HCT116 (cell line): Measurements from ENCODE around the gene TWSG1. TPM values are rescaled to one million over a fixed set of nuclear protein-coding genes. Genes with fewer than 3 reads are reported as not detected.
"Not testable (repeated sequence)": the region's sequence is repeated elsewhere in the genome, so short reads cannot be mapped to it uniquely, and the experiment has no call there.

Source experiments
- ATAC-seq: fragments of 200-7000 bp; cut with Tn5 transposase; 2 replicates; pipeline ENCODE4 v1.9.1; 2020; ENCODE audit warnings: mild to moderate bottlenecking, moderate library complexity
- BruUV-seq: library from RNA; stranded (reverse); fragments of 400-500 nt; replicated peaks from 2 replicates; lab custom pipeline; 2021; lab: Mats Ljungman, UMichigan
- CTCF ChIA-PET: fragments of 300-600 bp; sonication (Branson Sonifier 250); formaldehyde crosslinking; loops from one replicate; lab custom pipeline; 2021; ENCODE audit warnings: antibody characterized with exemption; lab: Charles Lee
- POLR2A ChIA-PET: fragments of 300-600, 350-600 bp; sonication (Branson Sonifier 250); formaldehyde crosslinking; loops from one replicate; lab custom pipeline; 2021; ENCODE audit warnings: antibody characterized with exemption; lab: Charles Lee
- RAD21 ChIA-PET, 2 experiments: fragments of 300-600 bp; sonication (Branson Sonifier 250); formaldehyde crosslinking; loops; one replicate each; lab custom pipeline; 2023; ENCODE audit warnings: low total read pairs in 2 of 2; ENCODE audit not compliant: uncharacterized antibody in 2 of 2, unreplicated experiment in 2 of 2, low non-redundant PET in 1 of 2; lab: Charles Lee
- DNase-seq: peaks from one replicate; pipeline ENCODE4 v3.0.0-alpha.2; 2010; ENCODE audit warnings: low read depth, low spot score
- H2AFZ ChIP-seq: fragments of 200-600 bp; shearing (Covaris generic), sonication (generic); 2 replicates; pipeline ENCODE4 v1.6.1; 2017; ENCODE audit warnings: low read depth, mixed run types, mixed read lengths, antibody characterized with exemption, low read length; ENCODE audit not compliant: poor library complexity, severe bottlenecking
- H3K27ac ChIP-seq: 2 replicates; pipeline ENCODE4 v1.5.1; 2012; ENCODE audit warnings: low read depth, low read length
- H3K27me3 ChIP-seq: fragments of 200-600 bp; sonication (generic); 2 replicates; pipeline ENCODE4 v1.6.1; 2016; ENCODE audit warnings: mixed run types, low read length, mixed read lengths; ENCODE audit not compliant: insufficient read depth
- H3K36me3 ChIP-seq, 2 experiments: fragments of 200-500 bp in 1 of 2; fragments of 200-600 bp in 1 of 2; sonication (Bioruptor generic) in 1 of 2; sonication (generic) in 1 of 2; 2 replicates each; pipeline versions ENCODE4 v1.5.1 to v1.6.1; 2014 to 2016; ENCODE audit warnings: low read length in 2 of 2, inconsistent platforms in 1 of 2, mixed read lengths in 1 of 2, mixed run types in 1 of 2; ENCODE audit not compliant: insufficient read depth in 2 of 2, control insufficient read depth in 1 of 2
- H3K4me1 ChIP-seq, 2 experiments: fragments of 200-600 bp in 1 of 2; sonication (generic) in 1 of 2; 2 replicates each; pipeline versions ENCODE4 v1.5.1 to v1.6.1; 2012 to 2017; ENCODE audit warnings: low read length in 2 of 2, inconsistent platforms in 1 of 2, mild to moderate bottlenecking in 1 of 2, mixed read lengths in 1 of 2, mixed run types in 1 of 2, moderate library complexity in 1 of 2; ENCODE audit not compliant: insufficient read depth in 2 of 2, control insufficient read depth in 1 of 2
- H3K4me2 ChIP-seq: fragments of 200-600 bp; sonication (generic); 2 replicates; pipeline ENCODE4 v1.6.1; 2017; ENCODE audit warnings: mixed run types, low read length, mixed read lengths
- H3K4me3 ChIP-seq, 2 experiments: fragments of 200-600 bp in 1 of 2; sonication (generic) in 1 of 2; replicated peaks in 1 of 2; 2 replicates each; pipeline ENCODE4 v1.5.1; 2011 to 2016; ENCODE audit warnings: low read length in 2 of 2, control low read depth in 1 of 2, low read depth in 1 of 2, mild to moderate bottlenecking in 1 of 2, mixed read lengths in 1 of 2, mixed run types in 1 of 2
- H3K79me2 ChIP-seq: fragments of 200-600 bp; sonication (generic); 2 replicates; pipeline ENCODE4 v1.6.1; 2017; ENCODE audit warnings: mild to moderate bottlenecking, mixed run types, low read length, moderate library complexity, mixed read lengths; ENCODE audit not compliant: insufficient read depth
- H3K9ac ChIP-seq: fragments of 200-600 bp; sonication (generic); 2 replicates; pipeline ENCODE4 v1.6.1; 2016; ENCODE audit warnings: low read length, mixed read lengths
- H3K9me2 ChIP-seq: fragments of 200-600 bp; sonication (generic), shearing (Covaris generic); 2 replicates; pipeline ENCODE4 v1.6.1; 2017; ENCODE audit warnings: mixed run types, mild to moderate bottlenecking, moderate library complexity; ENCODE audit not compliant: insufficient read depth
- H3K9me3 ChIP-seq, 2 experiments: fragments of 200-500 bp in 1 of 2; fragments of 200-600 bp in 1 of 2; sonication (Bioruptor generic) in 1 of 2; sonication (generic) in 1 of 2; 2 replicates each; pipeline ENCODE4 v1.6.1; 2014 to 2017; ENCODE audit warnings: low read length in 2 of 2, mixed read lengths in 2 of 2, inconsistent platforms in 1 of 2, low read depth in 1 of 2, mild to moderate bottlenecking in 1 of 2, mixed run types in 1 of 2, moderate library complexity in 1 of 2; ENCODE audit not compliant: control insufficient read depth in 1 of 2, insufficient read depth in 1 of 2
- H4K20me1 ChIP-seq: fragments of 200-600 bp; sonication (generic), shearing (Covaris generic); 2 replicates; pipeline ENCODE4 v1.6.1; 2017; ENCODE audit warnings: mixed run types, mild to moderate bottlenecking, moderate library complexity; ENCODE audit not compliant: insufficient read depth
- CBX3 ChIP-seq: IDR thresholded peaks from 2 replicates; pipeline ENCODE4 v1.6.1; 2012; ENCODE audit warnings: low read depth
- intact Hi-C: fragments of 100-400 bp; cut with micrococcal nuclease; formaldehyde crosslinking; loops from 2 replicates; pipeline ENCODE4 v1.10.0; 2022
- total RNA-seq: library from RNA; stranded (reverse); gene quantifications from one replicate; pipeline ENCODE4 v1.2.1, GENCODE V29; 2021; ENCODE audit not compliant: unreplicated experiment
- TF ChIP-seq, protein P1 (sequence below), 3 experiments: fragments of 200-600 bp in 1 of 3; sonication (generic) in 1 of 3; IDR thresholded peaks in 2 of 3; conservative IDR thresholded peaks in 1 of 3; 2 replicates each; pipeline ENCODE4 v1.5.1; 2012 to 2017; ENCODE audit warnings: low read depth in 2 of 3, low read length in 2 of 3, antibody characterized with exemption in 1 of 3, borderline replicate concordance in 1 of 3, control low read depth in 1 of 3, mild to moderate bottlenecking in 1 of 3, mixed read lengths in 1 of 3, mixed run types in 1 of 3, moderate library complexity in 1 of 3; ENCODE audit not compliant: insufficient read depth in 1 of 3

The TWSG1 gene
- total RNA-seq, 1 experiment from 2014 or later = 35.7 TPM

DNA sequence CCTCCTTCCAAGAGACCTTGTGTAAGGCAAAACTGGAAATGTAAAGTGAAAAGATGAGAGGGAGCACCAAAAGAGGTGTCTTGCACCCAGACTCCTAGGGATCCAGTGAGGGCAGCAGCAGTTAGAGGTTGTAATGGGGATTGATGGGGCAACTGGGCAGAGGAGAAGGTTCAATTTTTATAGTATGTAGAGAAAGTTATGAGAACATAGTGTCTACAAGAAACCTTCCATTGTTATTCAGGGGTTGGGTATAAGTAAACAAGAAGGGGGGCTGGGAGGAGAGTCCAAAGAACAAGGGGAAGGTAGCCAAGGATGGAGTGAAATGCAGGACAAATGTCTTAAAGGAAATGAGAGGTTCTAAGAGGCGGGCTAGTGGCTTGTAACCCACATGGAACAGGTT, 89.1 kb downstream of the TWSG1 start:
- CTCF ChIA-PET = not testable (repeated sequence)

DNA sequence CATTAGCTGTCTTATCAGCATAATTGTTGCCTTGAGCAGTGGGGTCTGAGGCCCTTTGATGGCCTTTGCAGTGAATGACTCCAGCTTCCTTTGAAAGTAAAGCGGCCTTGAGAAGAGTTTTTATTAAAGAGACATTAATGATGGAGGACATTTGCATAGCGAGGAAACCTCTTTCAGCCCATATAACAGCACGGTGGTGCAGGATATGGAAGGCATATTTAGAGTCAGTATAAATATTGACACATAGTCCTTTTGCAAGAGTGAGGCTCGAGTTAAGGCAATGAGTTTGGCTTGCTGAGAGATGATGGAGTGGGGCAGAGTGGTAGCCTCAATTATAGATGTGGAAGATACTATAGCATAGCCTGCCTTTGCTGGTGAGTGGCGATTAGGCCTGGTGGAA, 89.7 kb downstream of the TWSG1 start:
- H3K27ac ChIP-seq, RAD21 ChIA-PET, H3K4me3 ChIP-seq, H2AFZ ChIP-seq, CTCF ChIA-PET, H3K36me3 ChIP-seq, ATAC-seq, H4K20me1 ChIP-seq, H3K27me3 ChIP-seq, H3K79me2 ChIP-seq, DNase-seq, BruUV-seq, intact Hi-C loops, H3K9ac ChIP-seq, H3K4me2 ChIP-seq, H3K9me2 ChIP-seq, H3K9me3 ChIP-seq, POLR2A ChIA-PET: not testable (repeated sequence)
- TF ChIP-seq CBX3 = peak; percentile 55; the same call in 1 of the 2 replicates
- peaks cover 0 to 16% of the 10 kb centered on the region in 2 experiments; a peak in 2 of 4 replicates for H3K4me1 ChIP-seq

More for the DNA sequence above, 89.1 kb downstream of the TWSG1 start:
- H3K9me2 ChIP-seq, RAD21 ChIA-PET, H3K36me3 ChIP-seq, BruUV-seq, H2AFZ ChIP-seq, POLR2A ChIA-PET, H3K79me2 ChIP-seq, H3K9ac ChIP-seq, H4K20me1 ChIP-seq, H3K27ac ChIP-seq, H3K27me3 ChIP-seq, DNase-seq, H3K4me3 ChIP-seq, ATAC-seq, intact Hi-C loops, H3K9me3 ChIP-seq, H3K4me2 ChIP-seq: not testable (repeated sequence)
- TF ChIP-seq, protein P1, sequence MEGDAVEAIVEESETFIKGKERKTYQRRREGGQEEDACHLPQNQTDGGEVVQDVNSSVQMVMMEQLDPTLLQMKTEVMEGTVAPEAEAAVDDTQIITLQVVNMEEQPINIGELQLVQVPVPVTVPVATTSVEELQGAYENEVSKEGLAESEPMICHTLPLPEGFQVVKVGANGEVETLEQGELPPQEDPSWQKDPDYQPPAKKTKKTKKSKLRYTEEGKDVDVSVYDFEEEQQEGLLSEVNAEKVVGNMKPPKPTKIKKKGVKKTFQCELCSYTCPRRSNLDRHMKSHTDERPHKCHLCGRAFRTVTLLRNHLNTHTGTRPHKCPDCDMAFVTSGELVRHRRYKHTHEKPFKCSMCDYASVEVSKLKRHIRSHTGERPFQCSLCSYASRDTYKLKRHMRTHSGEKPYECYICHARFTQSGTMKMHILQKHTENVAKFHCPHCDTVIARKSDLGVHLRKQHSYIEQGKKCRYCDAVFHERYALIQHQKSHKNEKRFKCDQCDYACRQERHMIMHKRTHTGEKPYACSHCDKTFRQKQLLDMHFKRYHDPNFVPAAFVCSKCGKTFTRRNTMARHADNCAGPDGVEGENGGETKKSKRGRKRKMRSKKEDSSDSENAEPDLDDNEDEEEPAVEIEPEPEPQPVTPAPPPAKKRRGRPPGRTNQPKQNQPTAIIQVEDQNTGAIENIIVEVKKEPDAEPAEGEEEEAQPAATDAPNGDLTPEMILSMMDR (IDR thresholded peaks at IDR 0.05 in 2 of 3, conservative IDR thresholded peaks at IDR 0.05 in 1 of 3; ENCODE audit: borderline replicate concordance in 1 of 3, insufficient read depth in 1 of 3, low read depth in 2 of 3, low read length in 2 of 3) = 0 out of 6 replicates have a peak, but pooled peaks of 1 of the 3 experiments have one; percentile 3
- peaks cover 0 to 16% of the 10 kb centered on the region in 2 experiments; a peak in 2 of 4 replicates for H3K4me1 ChIP-seq
